SKM-1 treated with dmso at 0.1 percent for 144 hours (cell line): ENCODE data around the gene OSBPL2.

Source experiments
- DNase-seq: peaks from one replicate; lab custom pipeline; 2025; ENCODE audit not compliant: unreplicated experiment; lab: John Stamatoyannopoulos, UW

OSBPL2 gene

DNA sequence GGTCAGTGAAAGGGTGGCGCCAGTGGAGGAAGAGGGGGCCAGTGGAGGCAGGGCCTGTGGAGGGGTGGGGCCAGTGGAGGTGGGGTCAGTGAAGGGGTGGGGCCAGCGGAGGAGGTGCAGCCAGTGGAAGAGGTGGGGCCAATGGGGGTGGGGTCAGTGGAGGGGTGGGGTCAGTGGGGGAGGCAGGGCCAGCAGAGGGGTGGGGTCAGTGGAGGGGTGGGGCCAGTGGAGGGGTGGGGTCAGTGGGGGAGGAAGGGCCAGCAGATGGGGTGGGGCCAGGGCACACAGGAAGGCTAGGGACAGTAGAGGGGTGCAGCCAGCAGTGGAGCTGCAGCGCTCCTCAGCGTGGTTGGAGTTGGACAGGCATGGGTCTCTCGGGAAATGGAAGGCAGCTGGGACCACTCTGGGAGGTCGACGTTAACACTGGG, 83.2 kb downstream of the OSBPL2 start:
- DNase-seq: no peak

DNA sequence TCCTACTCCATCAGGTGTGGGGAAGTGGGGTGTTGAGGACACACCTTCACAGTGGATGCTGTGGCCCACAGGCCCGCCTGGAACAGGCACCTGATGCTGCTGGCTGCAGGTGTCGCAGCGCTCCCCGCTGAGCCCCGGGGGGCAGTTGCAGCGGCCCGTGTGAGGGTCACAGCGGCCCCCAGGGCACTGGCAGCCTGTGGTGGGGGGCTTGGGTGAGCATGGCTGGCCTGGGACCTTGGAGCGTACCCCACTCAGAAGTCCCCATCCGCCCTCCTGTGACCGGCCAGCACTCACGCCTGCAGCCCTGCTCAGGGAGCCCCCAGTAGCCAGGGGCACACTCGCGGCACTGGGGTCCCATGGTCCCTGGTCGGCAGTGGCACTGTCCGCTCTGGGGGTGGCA, 83.7 kb downstream of the OSBPL2 start:
- DNase-seq: no peak

DNA sequence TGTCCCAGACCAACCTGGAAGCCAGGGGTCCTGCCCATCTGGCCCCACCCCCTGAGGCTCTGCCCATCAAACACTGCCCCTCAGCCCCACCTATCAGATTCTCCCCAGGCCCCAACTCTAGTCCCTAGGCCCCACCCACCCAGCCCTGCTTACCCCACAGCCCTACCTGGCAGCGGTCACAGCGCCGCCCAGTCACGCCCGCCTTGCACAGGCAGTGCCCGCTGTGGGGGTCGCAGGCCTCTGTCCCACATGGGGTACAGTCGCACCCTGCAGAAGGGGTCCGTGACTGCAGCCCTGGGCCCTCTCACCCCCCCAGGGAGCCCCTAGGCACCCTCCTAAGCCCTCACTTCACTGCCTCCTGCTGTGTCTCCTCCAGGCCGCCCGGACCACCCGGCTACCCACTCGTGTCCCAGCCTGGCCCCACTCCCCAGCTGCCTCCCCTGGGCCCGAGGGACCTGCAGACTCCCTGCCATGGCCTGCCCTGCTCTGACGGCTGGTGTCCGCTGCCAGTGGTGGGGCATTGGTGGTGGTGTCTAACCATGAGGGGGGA, 84.2 kb downstream of the OSBPL2 start:
- DNase-seq: no peak

DNA sequence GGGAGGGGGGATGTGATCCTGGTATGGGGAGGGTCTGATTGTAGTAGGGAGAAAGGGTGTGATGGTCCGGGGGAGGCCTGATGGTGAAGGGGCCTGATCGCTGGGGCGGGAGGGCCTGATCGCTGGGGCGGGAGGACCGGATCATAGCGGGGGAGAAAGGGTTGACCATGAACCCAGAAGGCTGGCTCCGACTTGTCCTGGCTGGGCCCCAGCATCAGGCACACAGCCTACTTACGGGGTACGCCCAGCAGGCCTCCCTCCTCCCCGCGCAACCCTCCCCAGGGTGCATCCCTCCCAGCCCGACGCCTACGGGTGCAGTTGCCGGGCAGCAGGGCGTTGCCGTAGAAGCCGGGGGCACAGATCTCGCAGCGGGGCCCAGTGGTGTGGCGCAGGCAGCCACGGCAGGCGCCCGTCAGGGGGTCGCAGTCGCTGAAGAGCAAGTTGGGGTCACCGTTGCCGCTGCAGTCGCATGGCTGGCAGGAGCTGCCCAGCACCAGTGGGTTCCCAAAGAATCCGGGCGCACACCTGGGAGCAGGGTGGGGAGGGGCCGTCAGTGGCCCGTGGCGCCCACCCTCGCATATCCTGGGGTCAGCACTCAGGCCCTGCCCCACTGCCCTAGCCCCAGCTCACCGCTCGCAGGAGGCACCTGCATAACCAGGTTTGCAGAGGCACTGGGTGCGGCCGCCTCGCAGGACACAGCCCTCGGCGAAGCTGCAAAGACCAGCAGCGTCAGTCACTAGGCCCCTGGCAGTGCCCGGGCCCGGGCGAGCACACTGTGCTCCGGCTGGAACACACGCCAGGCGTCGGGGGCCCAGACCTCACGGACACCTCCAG, 85.0 kb downstream of the OSBPL2 start:
- DNase-seq: no peak

GRCh38 chr20:62323980-62324906, 85.9 kb downstream of the OSBPL2 start:
- DNase-seq: no peak

DNA sequence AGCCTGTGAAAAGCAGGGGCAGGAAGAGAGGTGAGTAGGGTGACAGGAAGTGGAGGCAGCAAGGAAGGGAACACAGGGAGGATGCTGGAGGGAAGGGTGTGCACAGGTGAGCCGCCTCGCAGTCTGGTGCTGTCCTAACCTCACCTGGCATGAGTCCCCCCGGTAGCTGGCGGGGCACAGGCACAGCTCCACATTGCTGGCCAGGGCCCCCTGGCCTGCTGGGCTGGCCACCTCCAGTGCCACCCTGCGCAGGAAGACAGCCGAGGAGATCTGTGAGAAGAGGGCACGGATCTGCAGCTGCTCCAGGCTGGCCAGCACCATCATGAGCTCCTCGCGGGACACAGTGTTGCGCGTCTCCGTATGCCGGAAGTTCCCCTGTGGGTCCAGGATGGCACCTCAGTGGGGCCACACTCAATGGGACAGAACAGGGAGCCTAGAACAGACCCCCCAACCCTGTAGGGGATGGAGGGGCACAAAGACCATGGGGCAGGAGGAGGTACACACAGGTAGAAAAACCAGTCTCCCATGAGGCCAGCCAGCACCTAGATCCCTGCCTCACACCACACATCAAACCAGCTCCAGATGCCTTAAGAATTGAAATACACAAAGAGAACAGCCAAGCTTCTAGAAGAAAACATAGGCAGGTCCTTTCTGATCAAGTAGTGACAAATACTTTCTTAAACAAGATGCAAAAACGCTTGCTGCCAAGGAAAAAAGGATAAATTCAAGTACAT, 87.0 kb downstream of the OSBPL2 start:
- DNase-seq: no peak

DNA sequence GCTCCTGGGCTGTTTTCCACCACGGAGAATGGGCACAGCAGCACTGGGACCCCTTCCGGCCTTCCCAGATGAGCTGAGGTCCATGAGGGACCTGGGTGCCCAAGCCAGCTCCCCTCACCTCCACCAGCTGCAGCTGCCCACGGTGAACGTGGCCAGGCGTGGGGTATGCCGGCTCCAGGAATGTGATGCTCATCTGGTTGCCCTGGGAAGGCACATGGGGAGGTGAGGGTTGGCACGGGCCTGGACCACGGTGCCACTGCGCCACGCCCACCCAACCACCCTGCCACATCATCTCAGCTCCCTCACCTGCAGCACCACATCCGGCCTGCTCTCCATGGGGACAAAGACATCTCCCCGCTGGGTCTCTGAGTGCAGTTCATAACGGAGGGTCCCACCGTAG, 88.2 kb downstream of the OSBPL2 start:
- DNase-seq: no peak

DNA sequence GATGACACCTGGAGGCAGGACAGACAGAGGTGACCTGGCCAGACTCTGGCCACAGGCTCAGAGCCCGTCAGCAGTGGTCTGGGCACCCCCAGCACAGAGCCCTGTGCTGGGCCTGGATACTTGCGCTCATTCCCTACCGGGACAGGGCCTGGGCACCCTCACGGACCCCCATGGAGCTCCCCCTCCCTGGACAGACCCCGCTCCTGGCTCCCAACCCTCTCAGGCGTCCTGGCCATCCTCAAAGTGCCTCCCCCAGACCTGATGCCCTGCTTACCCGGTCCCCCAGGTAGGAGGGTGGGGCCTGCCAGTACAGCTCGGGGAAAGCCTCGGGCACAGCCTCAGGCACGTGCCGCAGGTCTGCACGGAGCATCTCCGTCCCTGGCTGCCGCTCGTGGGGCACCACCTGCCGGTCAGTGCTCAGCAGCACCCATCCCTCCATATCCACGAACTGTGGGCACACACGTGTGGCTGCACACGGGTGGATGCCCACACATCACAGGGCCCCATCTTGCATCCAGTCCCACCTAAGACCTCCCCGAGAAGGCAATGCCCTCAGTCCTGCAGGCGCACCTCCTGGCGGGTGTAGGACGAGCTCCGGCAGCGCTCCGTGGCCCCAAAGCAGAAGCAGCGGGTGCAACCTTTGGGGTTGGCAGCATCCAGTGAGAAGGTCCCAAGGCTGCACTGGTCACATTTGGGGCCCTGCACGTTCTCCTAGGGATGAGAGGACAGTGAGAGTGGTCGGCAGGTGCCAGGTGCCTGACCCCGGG, 88.8 kb downstream of the OSBPL2 start:
- DNase-seq: no peak

DNA sequence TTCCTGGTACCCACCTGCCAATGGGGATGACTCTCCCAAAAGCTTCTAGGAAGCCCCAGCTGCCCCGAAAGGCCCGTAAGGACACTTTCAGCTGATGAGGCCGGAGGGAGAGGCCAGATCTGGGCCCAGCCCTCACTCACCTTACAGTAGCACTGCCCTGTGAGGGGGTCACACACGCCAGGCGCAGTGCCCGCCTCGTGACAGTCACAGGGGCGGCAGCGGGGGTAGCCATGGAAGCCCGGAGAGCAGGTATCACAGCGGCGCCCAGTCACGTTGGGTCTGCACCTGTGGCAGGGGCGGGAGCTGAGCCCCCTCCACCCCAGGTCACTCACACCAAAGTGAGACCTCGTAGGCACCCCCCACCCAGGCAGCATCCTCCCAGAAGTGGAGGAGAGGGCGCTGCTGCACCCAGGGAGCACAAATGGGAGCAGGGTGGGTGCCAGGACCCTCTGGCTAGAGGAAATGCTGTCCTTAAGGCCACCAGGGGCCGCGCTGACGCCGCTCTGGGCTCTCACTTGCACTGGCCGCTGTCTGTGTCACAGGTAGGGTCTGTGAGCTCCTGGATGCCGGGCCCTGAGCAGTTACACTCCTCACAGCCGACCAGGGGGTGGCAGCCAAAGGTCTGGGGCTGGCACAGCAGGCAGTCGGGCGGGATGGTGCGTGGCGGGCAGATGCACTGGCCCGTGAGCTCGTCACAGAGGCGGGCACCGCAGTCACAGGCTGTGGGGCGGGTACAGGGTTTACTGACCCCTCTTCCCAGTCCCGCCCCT, 89.6 kb downstream of the OSBPL2 start:
- no peak for DNase-seq

GRCh38 chr20:62328684-62329388, 90.5 kb downstream of the OSBPL2 start:
- no peak for DNase-seq

DNA sequence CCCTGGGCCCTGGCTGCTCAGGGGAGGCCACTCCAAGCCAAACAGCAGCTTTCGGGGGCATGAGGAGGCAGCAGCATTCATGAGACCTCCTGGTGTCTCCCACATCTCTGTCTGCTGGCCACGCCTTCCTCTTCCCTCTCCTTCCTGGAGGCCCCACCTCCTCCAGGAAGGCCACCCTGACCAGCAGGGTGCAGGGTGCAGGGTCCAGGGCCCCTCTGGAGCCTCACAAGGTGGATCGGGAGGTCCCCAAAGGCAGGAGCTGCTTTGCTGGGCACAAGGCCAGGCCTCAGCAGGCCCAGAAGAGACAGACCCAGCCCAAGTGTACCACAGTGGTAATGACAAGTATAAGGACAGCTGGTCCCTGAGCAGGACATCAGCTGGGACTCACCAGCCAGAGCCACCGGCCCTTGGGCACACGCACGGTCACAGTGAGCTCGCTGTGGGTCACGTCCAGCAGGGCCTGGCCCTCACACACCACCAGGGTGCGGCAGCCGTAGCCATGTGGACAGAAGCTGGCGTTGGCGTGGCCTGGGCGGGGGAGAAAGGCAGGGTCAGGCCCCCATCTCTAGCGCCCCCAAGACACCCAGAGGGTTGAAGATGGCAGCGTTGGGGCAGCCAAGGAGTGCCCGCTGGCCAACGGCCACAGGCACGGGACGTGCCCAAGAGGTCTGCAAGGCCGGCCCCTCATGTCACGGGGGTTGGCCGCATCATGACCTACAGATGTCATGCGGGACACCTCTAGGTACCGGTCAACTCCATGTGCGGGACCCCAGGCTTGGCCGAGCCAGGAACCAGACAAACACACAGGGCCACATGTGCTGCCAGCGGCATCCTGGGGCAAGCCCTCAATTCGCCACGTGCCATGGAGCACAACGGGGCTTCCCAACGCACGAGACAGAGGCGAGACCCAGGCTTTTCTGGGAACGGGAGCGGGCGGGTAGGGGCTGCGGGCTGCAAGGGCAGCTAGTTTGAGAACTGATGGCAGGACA, 91.4 kb downstream of the OSBPL2 start:
- no peak for DNase-seq

GRCh38 chr20:62330576-62331317, 92.4 kb downstream of the OSBPL2 start:
- DNase-seq: no peak

DNA sequence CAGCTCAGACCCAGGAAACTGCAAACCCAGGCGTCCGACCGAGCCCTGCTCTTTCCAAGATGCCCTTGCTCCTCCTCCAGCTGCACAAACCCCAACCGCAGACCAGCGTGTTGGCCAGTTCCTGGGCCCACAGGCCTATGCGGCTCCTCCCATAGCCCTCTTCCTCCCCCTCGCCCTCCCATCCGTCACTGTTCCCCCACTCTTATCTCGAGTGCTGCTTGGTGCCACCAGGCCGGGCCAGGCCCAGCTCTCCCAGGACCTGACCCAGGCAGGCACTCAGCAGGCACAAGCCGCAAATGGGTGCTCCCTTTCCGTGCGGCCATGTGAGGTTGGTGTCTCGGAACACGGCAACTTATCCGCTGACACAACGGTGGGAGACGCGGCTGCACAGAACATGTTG, 93.0 kb downstream of the OSBPL2 start:
- no peak for DNase-seq

- DNase-seq: no peak
Measured at GRCh38 chr20:62332421-62332820, 94.1 kb downstream of the OSBPL2 start.

DNA sequence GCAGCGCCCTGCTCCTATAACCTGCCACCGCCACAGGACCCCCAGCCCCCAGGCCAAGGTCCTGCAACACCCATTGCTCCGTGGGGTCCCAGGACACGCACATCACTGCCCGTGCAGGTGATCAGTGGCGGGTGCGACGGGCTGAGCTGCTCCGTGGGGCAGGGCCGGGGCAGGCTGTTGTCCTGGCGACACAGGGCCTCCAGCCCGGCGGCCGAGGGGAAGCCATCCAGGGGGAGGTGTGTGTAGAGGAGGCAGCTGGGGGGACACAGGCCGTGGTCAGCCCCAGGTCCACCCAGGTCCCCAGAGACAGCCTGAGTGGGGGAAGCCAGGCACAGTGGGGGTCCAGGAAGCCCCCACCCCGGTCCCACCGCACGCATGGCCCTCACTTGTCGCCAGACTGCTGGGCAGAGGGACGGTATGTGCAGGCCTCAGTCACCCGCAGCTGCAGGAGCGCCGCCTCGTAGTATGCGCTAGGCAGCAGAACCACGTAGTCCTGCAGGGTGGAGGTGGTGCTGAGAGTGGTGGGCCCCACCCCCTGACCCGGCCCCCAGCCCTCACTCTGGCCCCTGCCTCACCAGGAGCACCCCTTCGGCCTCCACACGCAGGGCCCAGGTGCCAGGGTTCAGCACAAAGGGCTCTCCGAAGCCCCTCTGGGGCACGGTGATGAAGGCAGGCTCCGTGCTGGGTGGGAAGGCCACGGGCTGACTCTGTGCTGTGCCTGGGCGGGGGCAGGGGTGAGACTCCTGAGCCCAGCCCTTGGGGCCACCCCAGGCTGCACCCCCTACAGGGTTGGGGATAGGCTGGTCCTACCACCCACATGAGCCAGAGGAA, 94.9 kb downstream of the OSBPL2 start:
- no peak for DNase-seq
